Activated T-helper 9 cell treated with anti-CD3 and anti-CD28 coated beads, Interleukin-2, amount 50 U/mL, for 16 hours (primary cell): ENCODE data around the gene MARVELD2.
"Not testable (repeated sequence)": the region's sequence is repeated elsewhere in the genome, so short reads cannot be mapped to it uniquely, and the experiment has no call there.

Experiments
- DNase-seq: peaks from one replicate; pipeline ENCODE4 v3.0.0-alpha.2; 2020; ENCODE audit warnings: low read depth

MARVELD2 gene

GRCh38 chr5:69414885-69415583 lies at the start of gene MARVELD2:
Gene MARVELD2, plus strand, starts transcription at chr5:69415116. Its CDS starts 4,270 bp downstream, at chr5:69419386.
- peak; percentile 22 for DNase-seq

- DNase-seq, result no peak
Observed at GRCh38 chr5:69367697-69368279, 47.1 kb upstream of the MARVELD2 start.

- DNase-seq, result no peak
Observed at GRCh38 chr5:69368458-69369339, 46.2 kb upstream of the MARVELD2 start.

- DNase-seq, result peak; percentile 83
Observed at GRCh38 chr5:69369340-69370121, 45.4 kb upstream of the MARVELD2 start, which contains the start of the genes AK6, RAD17 and TAF9. Gene AK6, minus strand, starts transcription at chr5:69369520. Its CDS starts 30 bp downstream, at chr5:69369490. Gene RAD17, plus strand, starts transcription at chr5:69369818. Its CDS starts 2,391 bp downstream, at chr5:69372209. Gene TAF9, minus strand, starts transcription at chr5:69369520. Its CDS starts 3,783 bp downstream, at chr5:69365737.

- DNase-seq, result not testable (repeated sequence)
Observed at GRCh38 chr5:69370335-69370734, 44.6 kb upstream of the MARVELD2 start.

GRCh38 chr5:69372394-69372793 lies 42.5 kb upstream of the MARVELD2 start:
- DNase-seq, result no peak

GRCh38 chr5:69374911-69375446 lies 39.9 kb upstream of the MARVELD2 start:
- no peak for DNase-seq

GRCh38 chr5:69378376-69378775 lies 36.5 kb upstream of the MARVELD2 start:
- DNase-seq, result no peak

- DNase-seq, result no peak
Observed at GRCh38 chr5:69404659-69405330, 10.1 kb upstream of the MARVELD2 start.

GRCh38 chr5:69415584-69415958 lies 655 bp downstream of the MARVELD2 start:
- no peak for DNase-seq

- no peak for DNase-seq
Observed at GRCh38 chr5:69416180-69416579, 1.3 kb downstream of the MARVELD2 start.

- no peak for DNase-seq
Observed at GRCh38 chr5:69416699-69417098, 1.8 kb downstream of the MARVELD2 start.

- no peak for DNase-seq
Observed at GRCh38 chr5:69418554-69418953, 3.6 kb downstream of the MARVELD2 start.

- DNase-seq, result no peak
Observed at GRCh38 chr5:69431424-69432303, 16.7 kb downstream of the MARVELD2 start.

- no peak for DNase-seq
Observed at GRCh38 chr5:69432412-69433206, 17.7 kb downstream of the MARVELD2 start.

GRCh38 chr5:69435276-69435884 lies 20.5 kb downstream of the MARVELD2 start:
- DNase-seq, result not testable (repeated sequence)

GRCh38 chr5:69444127-69444754 lies 29.3 kb downstream of the MARVELD2 start:
- no peak for DNase-seq

GRCh38 chr5:69449511-69449910 lies 34.6 kb downstream of the MARVELD2 start:
- no peak for DNase-seq
